ENCODE data around the gene ELMO1. TPM values are rescaled to one million over a fixed set of nuclear protein-coding genes. Genes with fewer than 3 reads are reported as not detected.

The ELMO1 gene
- total and polyA plus RNA-seq, 9 donors: 8.9 to 48.9 (median 28.0) TPM

DNA sequence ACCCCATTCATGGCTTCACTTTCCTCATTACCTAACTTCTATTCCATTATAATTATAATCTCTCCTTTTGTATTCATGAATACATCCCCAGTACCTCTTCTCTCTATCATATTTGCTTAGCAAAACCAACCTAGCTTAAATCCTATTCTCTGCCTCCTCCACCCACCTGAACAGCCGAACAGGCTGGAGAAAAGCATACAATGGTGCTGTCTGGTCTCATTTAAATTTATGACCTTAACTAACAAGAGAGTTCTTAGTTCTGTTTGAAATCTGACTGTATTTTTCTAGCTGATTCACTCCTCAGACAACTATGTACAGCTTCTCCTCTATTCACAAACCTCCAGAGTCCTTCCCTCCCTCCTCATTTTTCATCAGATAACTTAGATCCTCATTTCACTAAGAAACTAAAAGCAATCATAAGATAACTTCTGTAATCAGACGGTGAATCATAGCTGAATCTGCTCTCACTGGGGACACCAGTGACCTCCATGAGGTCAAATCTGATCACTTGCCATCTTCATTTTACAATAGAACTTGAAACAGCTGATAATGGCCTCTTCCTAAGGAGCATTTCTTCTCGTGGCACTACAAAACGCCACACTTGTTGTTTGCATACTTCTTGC lies 490.4 kb downstream of the ELMO1 start:
- TF ChIP-seq, protein P1, sequence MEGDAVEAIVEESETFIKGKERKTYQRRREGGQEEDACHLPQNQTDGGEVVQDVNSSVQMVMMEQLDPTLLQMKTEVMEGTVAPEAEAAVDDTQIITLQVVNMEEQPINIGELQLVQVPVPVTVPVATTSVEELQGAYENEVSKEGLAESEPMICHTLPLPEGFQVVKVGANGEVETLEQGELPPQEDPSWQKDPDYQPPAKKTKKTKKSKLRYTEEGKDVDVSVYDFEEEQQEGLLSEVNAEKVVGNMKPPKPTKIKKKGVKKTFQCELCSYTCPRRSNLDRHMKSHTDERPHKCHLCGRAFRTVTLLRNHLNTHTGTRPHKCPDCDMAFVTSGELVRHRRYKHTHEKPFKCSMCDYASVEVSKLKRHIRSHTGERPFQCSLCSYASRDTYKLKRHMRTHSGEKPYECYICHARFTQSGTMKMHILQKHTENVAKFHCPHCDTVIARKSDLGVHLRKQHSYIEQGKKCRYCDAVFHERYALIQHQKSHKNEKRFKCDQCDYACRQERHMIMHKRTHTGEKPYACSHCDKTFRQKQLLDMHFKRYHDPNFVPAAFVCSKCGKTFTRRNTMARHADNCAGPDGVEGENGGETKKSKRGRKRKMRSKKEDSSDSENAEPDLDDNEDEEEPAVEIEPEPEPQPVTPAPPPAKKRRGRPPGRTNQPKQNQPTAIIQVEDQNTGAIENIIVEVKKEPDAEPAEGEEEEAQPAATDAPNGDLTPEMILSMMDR (IDR thresholded peaks at IDR 0.05): no peak
- TF ChIP-seq POLR2A (IDR thresholded peaks at IDR 0.05): no peak
- 76 to 82% (median 82%) methylated on average over 4 of the region's 4 CpGs for WGBS, 3 donors
- no peaks in the 10 kb centered on the region for H3K27me3 ChIP-seq

GRCh38 chr7:36957620-36958019 lies 491.0 kb downstream of the ELMO1 start:
- Histone ChIP-seq H3K4me1 (ENCODE audit: insufficient read depth) (no peaks in the 10 kb centered on the region), H3K4me3 (no peak overlapping the region), H3K9me3 (no peaks in the 10 kb centered on the region), H3K27ac (no peak overlapping the region), H3K27me3 (no peaks in the 10 kb centered on the region), H3K36me3 (no peaks in the 10 kb centered on the region)
- no peak for DNase-seq
- TF ChIP-seq, protein P1 (IDR thresholded peaks at IDR 0.05): no peak
- TF ChIP-seq EP300 (IDR thresholded peaks at IDR 0.05) (no peak), POLR2A (IDR thresholded peaks at IDR 0.05) (no peak)
- WGBS, 3 donors: 94 to 96% (median 96%) methylated on average over 3 of the region's 3 CpGs
- intact Hi-C loops (cut with DNase I): no loop called here

More for the DNA sequence above, 490.4 kb downstream of the ELMO1 start:
- H3K9me3 ChIP-seq: no peaks in the 10 kb centered on the region
- no peak for DNase-seq
- intact Hi-C loops (cut with DNase I): no loop called here
- H3K4me1 ChIP-seq (ENCODE audit: insufficient read depth): no peaks in the 10 kb centered on the region
- no peak overlapping the region for H3K27ac ChIP-seq
- no peaks in the 10 kb centered on the region for H3K36me3 ChIP-seq
- no peak overlapping the region for H3K4me3 ChIP-seq

DNA sequence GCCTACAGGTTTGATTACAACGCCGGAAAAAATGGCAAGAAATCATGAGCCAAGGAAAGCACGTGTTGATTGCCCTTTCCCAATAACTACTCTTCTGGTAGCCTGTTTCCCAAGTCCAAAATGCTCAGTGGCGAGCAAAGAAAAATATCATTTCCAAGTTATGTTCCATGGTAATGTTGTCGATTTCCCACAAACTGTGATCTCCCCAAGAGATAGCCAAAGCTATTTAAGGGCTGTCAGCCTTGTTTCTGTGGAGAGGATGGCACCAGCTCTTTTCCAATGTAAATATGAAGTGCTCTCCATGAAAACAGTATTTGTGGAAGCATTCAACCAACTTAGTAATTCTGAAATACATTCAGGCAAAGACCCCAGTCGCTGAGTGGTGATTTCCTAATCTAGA lies 491.9 kb downstream of the ELMO1 start:
- no peak overlapping the region for H3K27ac ChIP-seq
- WGBS, 3 donors: 97 to 98% (median 97%) methylated on average over 6 of the region's 6 CpGs
- TF ChIP-seq POLR2A (IDR thresholded peaks at IDR 0.05): no peak
- no peak for TF ChIP-seq EP300 (IDR thresholded peaks at IDR 0.05)
- TF ChIP-seq, protein P1 (IDR thresholded peaks at IDR 0.05): no peak
- H3K27me3 ChIP-seq: no peaks in the 10 kb centered on the region
- no peaks in the 10 kb centered on the region for H3K4me1 ChIP-seq (ENCODE audit: insufficient read depth)
- no peak overlapping the region for H3K4me3 ChIP-seq
- no peak for DNase-seq
- no peaks in the 10 kb centered on the region for H3K9me3 ChIP-seq
- no peaks in the 10 kb centered on the region for H3K36me3 ChIP-seq
- intact Hi-C loops (cut with DNase I): no loop called here

DNA sequence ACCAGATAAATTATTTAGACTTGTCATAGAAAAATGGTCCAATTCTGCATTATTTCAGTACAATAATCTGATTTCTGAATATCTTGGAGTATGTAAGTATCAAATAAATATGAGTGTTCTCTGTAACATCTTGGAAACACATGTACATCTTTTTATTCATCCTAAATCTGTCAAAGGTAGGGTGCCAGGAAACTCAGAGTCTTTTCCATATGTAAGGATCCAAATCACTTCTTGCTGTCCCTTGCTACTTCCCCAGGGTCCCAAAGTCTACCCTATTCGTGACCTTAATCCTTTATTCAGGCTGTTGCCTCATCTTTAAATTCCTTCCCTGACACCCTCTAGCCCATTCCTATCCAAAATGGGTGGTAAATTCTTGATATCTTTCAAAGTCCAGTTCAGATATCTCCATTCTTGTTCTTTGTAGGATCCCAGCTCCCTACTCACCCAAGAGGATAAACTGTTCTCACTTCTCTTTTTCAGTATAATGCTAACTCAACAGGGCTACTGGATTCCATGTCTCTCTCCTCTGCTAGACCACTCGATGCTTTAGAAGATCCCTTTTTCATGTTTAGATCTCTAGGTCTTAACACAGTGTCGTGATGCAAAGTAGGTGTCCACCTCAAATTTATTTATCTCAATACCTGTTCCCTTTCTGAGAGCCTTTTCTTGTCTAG lies 493.1 kb downstream of the ELMO1 start:
- intact Hi-C loops (cut with DNase I): no loop called here
- no peak overlapping the region for H3K27ac ChIP-seq
- no peaks in the 10 kb centered on the region for H3K27me3 ChIP-seq
- H3K4me3 ChIP-seq: no peak overlapping the region
- H3K9me3 ChIP-seq: no peaks in the 10 kb centered on the region
- TF ChIP-seq POLR2A (IDR thresholded peaks at IDR 0.05) (no peak), EP300 (IDR thresholded peaks at IDR 0.05) (no peak)
- TF ChIP-seq, protein P1 (IDR thresholded peaks at IDR 0.05): no peak
- H3K4me1 ChIP-seq (ENCODE audit: insufficient read depth): no peaks in the 10 kb centered on the region
- H3K36me3 ChIP-seq: no peaks in the 10 kb centered on the region
- WGBS, 3 donors: 93 to 96% (median 93%) methylated on average over 3 of the region's 3 CpGs
- DNase-seq: no peak

Data from ovary (tissue), 9 donors.